Mesenchymal stem cell (in vitro differentiated cells and primary cell): ENCODE results near the gene PFDN1.

ENCODE experiments used
- DNase-seq: peaks from one replicate; pipeline ENCODE4 v3.0.0-alpha.2; 2013
- H2AFZ ChIP-seq: one replicate; pipeline ENCODE4 v1.6.1; 2013; ENCODE audit warnings: low read depth, mild to moderate bottlenecking, control low read depth, inconsistent platforms, low read length, moderate library complexity
- H2AK5ac ChIP-seq: 2 replicates; pipeline ENCODE4 v1.6.1; 2013; ENCODE audit warnings: low read length, moderate library complexity, mild to moderate bottlenecking, inconsistent platforms; ENCODE audit not compliant: severe bottlenecking
- H2BK120ac ChIP-seq: one replicate; pipeline ENCODE4 v1.6.1; 2013; ENCODE audit warnings: low read depth, mild to moderate bottlenecking, inconsistent platforms, low read length, moderate library complexity
- H2BK12ac ChIP-seq, 2 experiments: one replicate each; pipeline ENCODE4 v1.6.1; 2013; ENCODE audit warnings: inconsistent platforms in 2 of 2, low read length in 2 of 2, mild to moderate bottlenecking in 2 of 2, moderate library complexity in 2 of 2, control low read depth in 1 of 2
- H2BK15ac ChIP-seq: one replicate; pipeline ENCODE4 v1.6.1; 2013; ENCODE audit warnings: mild to moderate bottlenecking, low read depth, inconsistent platforms; ENCODE audit not compliant: poor library complexity, severe bottlenecking
- H2BK5ac ChIP-seq: 2 replicates; pipeline ENCODE4 v1.6.1; 2013; ENCODE audit warnings: low read depth, mild to moderate bottlenecking, low read length, control low read depth, inconsistent platforms; ENCODE audit not compliant: poor library complexity, severe bottlenecking
- H3K14ac ChIP-seq, 2 experiments: one replicate each; pipeline ENCODE4 v1.6.1; 2013; ENCODE audit warnings: inconsistent platforms in 2 of 2, low read length in 2 of 2, control low read depth in 1 of 2, mild to moderate bottlenecking in 1 of 2, moderate library complexity in 1 of 2
- H3K18ac ChIP-seq, 2 experiments: one replicate each; pipeline ENCODE4 v1.6.1; 2013; ENCODE audit warnings: inconsistent platforms in 2 of 2, low read length in 2 of 2, control low read depth in 1 of 2, low read depth in 1 of 2, mild to moderate bottlenecking in 1 of 2
- H3K23ac ChIP-seq, 2 experiments: one replicate each; pipeline ENCODE4 v1.6.1; 2013; ENCODE audit warnings: inconsistent platforms in 2 of 2, low read length in 2 of 2, mild to moderate bottlenecking in 2 of 2, moderate library complexity in 2 of 2, control low read depth in 1 of 2
- H3K27ac ChIP-seq: 2 replicates; pipeline ENCODE4 v1.5.1; 2013; ENCODE audit warnings: mild to moderate bottlenecking, moderate library complexity, low read length, control low read depth, inconsistent platforms; ENCODE audit not compliant: poor library complexity, severe bottlenecking
- H3K27me3 ChIP-seq, 2 experiments: 2 replicates each; pipeline versions ENCODE4 v1.6.1 to v1.7.0; 2013; ENCODE audit warnings: low read length in 2 of 2, mild to moderate bottlenecking in 2 of 2, moderate library complexity in 2 of 2, control low read depth in 1 of 2, inconsistent platforms in 1 of 2; ENCODE audit not compliant: control insufficient read depth in 1 of 2, insufficient read depth in 1 of 2
- H3K36me3 ChIP-seq, 2 experiments: 2 replicates each; pipeline versions ENCODE4 v1.6.1 to v1.7.0; 2013; ENCODE audit warnings: low read length in 2 of 2, control low read depth in 1 of 2, inconsistent platforms in 1 of 2, low read depth in 1 of 2, mild to moderate bottlenecking in 1 of 2; ENCODE audit not compliant: insufficient read depth in 2 of 2, control insufficient read depth in 1 of 2
- H3K4ac ChIP-seq, 2 experiments: one replicate each; pipeline ENCODE4 v1.6.1; 2013; ENCODE audit warnings: inconsistent platforms in 2 of 2, low read length in 2 of 2, mild to moderate bottlenecking in 2 of 2, moderate library complexity in 2 of 2, control low read depth in 1 of 2, low read depth in 1 of 2
- H3K4me1 ChIP-seq: 2 replicates; pipeline ENCODE4 v1.6.1; 2013; ENCODE audit warnings: low read depth, low read length, control low read depth; ENCODE audit not compliant: control insufficient read depth, insufficient read depth
- H3K4me2 ChIP-seq: 2 replicates; pipeline ENCODE4 v1.6.1; 2013; ENCODE audit warnings: low read length, mild to moderate bottlenecking, inconsistent platforms; ENCODE audit not compliant: poor library complexity, severe bottlenecking
- H3K4me3 ChIP-seq, 2 experiments: 2 replicates each; pipeline versions ENCODE4 v1.5.1 to v1.7.0; 2013; ENCODE audit warnings: low read length in 2 of 2, mild to moderate bottlenecking in 2 of 2, control low read depth in 1 of 2, low read depth in 1 of 2; ENCODE audit not compliant: insufficient read depth in 1 of 2
- H3K79me1 ChIP-seq: replicated peaks from 2 replicates; pipeline ENCODE4 v1.6.1; 2013; ENCODE audit warnings: mild to moderate bottlenecking, control low read depth, low read length, inconsistent platforms; ENCODE audit not compliant: poor library complexity, severe bottlenecking
- H3K9ac ChIP-seq: 2 replicates; pipeline ENCODE4 v1.7.0; 2013; ENCODE audit warnings: mild to moderate bottlenecking, low read length, moderate library complexity
- H3K9me3 ChIP-seq: 2 replicates; pipeline ENCODE4 v1.7.0; 2013; ENCODE audit warnings: mild to moderate bottlenecking, low read length; ENCODE audit not compliant: control insufficient read depth
- H4K8ac ChIP-seq: one replicate; pipeline ENCODE4 v1.6.1; 2013; ENCODE audit warnings: inconsistent platforms, mild to moderate bottlenecking, low read length, moderate library complexity
- H4K91ac ChIP-seq: one replicate; pipeline ENCODE4 v1.6.1; 2013; ENCODE audit warnings: mild to moderate bottlenecking, low read length, inconsistent platforms
- WGBS: methylation state at CpG from one replicate; pipeline ENCODE4 v1.1.7; 2013; ENCODE audit warnings: mixed read lengths; 5-methylcytosine and 5-hydroxymethylcytosine counted together

PFDN1 gene

GRCh38 chr5:140224658-140225057 is 78.2 kb downstream of the PFDN1 start:
- no peak overlapping the region for H3K4me2 ChIP-seq
- H3K4me1 ChIP-seq, result peaks cover 12% of the 10 kb centered on the region
- no peaks in the 10 kb centered on the region for H3K27me3 ChIP-seq
- H3K4me3 ChIP-seq, result no peak overlapping the region
- H3K36me3 ChIP-seq, result peaks cover 0 to 3% of the 10 kb centered on the region in 2 experiments
- no peak overlapping the region for H2AFZ ChIP-seq
- H2BK15ac ChIP-seq, result no peak overlapping the region
- H2BK12ac ChIP-seq, result no peak overlapping the region
- H2BK120ac ChIP-seq, result no peak overlapping the region
- peaks cover 7% of the 10 kb centered on the region for H3K79me1 ChIP-seq
- H3K18ac ChIP-seq, result no peak overlapping the region
- no peak overlapping the region for H3K4ac ChIP-seq
- no peak for DNase-seq
- no peak overlapping the region for H3K14ac ChIP-seq
- no peak overlapping the region for H3K9ac ChIP-seq
- no peak overlapping the region for H4K91ac ChIP-seq
- H3K27ac ChIP-seq, result no peak overlapping the region
- no peaks in the 10 kb centered on the region for H3K9me3 ChIP-seq
- H2BK5ac ChIP-seq, result no peak overlapping the region
- no peak overlapping the region for H2AK5ac ChIP-seq
- H4K8ac ChIP-seq, result no peak overlapping the region
- WGBS, result 98% methylated on average over 3 of the region's 3 CpGs
- no peak overlapping the region for H3K23ac ChIP-seq

GRCh38 chr5:140223567-140223966 is 79.3 kb downstream of the PFDN1 start:
- Histone ChIP-seq H3K18ac (no peak overlapping the region), H3K23ac (no peak overlapping the region), H3K27ac (no peak overlapping the region), H3K9ac (peak overlapping the region; percentile 73), H3K14ac (no peak overlapping the region), H2BK120ac (no peak overlapping the region), H3K4me3 (peak overlapping the region in 1 of 2 experiments; percentile 34), H3K79me1 (peaks cover 9% of the 10 kb centered on the region), H4K91ac (no peak overlapping the region), H3K27me3 (peaks cover 0 to under 1% of the 10 kb centered on the region in 2 experiments), H2BK15ac (no peak overlapping the region), H3K36me3 (peaks cover 0 to 3% of the 10 kb centered on the region in 2 experiments), H2BK5ac (no peak overlapping the region), H4K8ac (no peak overlapping the region), H2BK12ac (no peak overlapping the region), H2AK5ac (no peak overlapping the region), H3K9me3 (no peaks in the 10 kb centered on the region), H3K4ac (no peak overlapping the region), H3K4me1 (peaks cover 17% of the 10 kb centered on the region), H2AFZ (no peak overlapping the region), H3K4me2 (no peak overlapping the region)
- DNase-seq, result no peak
- WGBS, result 96% methylated on average over 3 of the region's 3 CpGs

- Histone ChIP-seq H4K91ac (no peak overlapping the region), H3K9me3 (no peaks in the 10 kb centered on the region), H3K18ac (peak overlapping the region in 1 of 2 experiments; percentile 46), H3K79me1 (peaks cover 15% of the 10 kb centered on the region), H3K23ac (no peak overlapping the region), H3K36me3 (peaks cover 0 to 3% of the 10 kb centered on the region in 2 experiments), H3K4me3 (peak overlapping the region in 1 of 2 experiments; percentile 17), H2BK12ac (peak overlapping the region in 1 of 2 experiments; percentile 15), H2BK120ac (no peak overlapping the region), H3K9ac (peak overlapping the region; percentile 73), H2BK5ac (no peak overlapping the region), H2AFZ (no peak overlapping the region), H4K8ac (no peak overlapping the region), H3K4me1 (peaks cover 17% of the 10 kb centered on the region), H3K27ac (no peak overlapping the region), H2BK15ac (no peak overlapping the region), H3K27me3 (peaks cover 0 to 4% of the 10 kb centered on the region in 2 experiments), H3K4ac (no peak overlapping the region), H2AK5ac (no peak overlapping the region), H3K4me2 (no peak overlapping the region), H3K14ac (no peak overlapping the region)
- 97% methylated on average over 1 of the region's 1 CpG for WGBS
- no peak for DNase-seq
These were observed 80.5 kb downstream of the PFDN1 start for GRCh38 chr5:140222416-140222815.

GRCh38 chr5:140221697-140222223 is 81.1 kb downstream of the PFDN1 start:
- Histone ChIP-seq H4K8ac (no peak overlapping the region), H2BK12ac (no peak overlapping the region), H3K9ac (peak overlapping the region; percentile 73), H2AFZ (no peak overlapping the region), H3K79me1 (peaks cover 11% of the 10 kb centered on the region), H3K23ac (no peak overlapping the region), H3K4me2 (no peak overlapping the region), H2BK120ac (no peak overlapping the region), H4K91ac (no peak overlapping the region), H3K27ac (peak overlapping the region; percentile 21), H3K27me3 (peaks cover 0 to 7% of the 10 kb centered on the region in 2 experiments), H2AK5ac (no peak overlapping the region), H3K18ac (peak overlapping the region in 1 of 2 experiments; percentile 64), H3K9me3 (no peaks in the 10 kb centered on the region), H3K36me3 (peaks cover 0 to 3% of the 10 kb centered on the region in 2 experiments), H3K4me3 (peak overlapping the region in 1 of 2 experiments; percentile 39), H3K4ac (no peak overlapping the region), H3K4me1 (peaks cover 17% of the 10 kb centered on the region), H3K14ac (no peak overlapping the region), H2BK5ac (no peak overlapping the region), H2BK15ac (no peak overlapping the region)
- peak; percentile 80 for DNase-seq
- WGBS, result 69% methylated on average over 5 of the region's 5 CpGs
